ENCODE measurements around the gene CFAP43. TPM values are rescaled to one million over a fixed set of nuclear protein-coding genes. Genes with fewer than 3 reads are reported as not detected.

The CFAP43 gene
- total and polyA plus RNA-seq, 9 of the 15 experiments (the other 6 are each of a cell fraction or from before 2014, with no cell fraction given), result 0.07 to 0.86 (median 0.11) TPM; not detected in 1

- TF ChIP-seq USF1 (CRISPR knock-in tag; IDR thresholded peaks at IDR 0.05), result no peak
- peak; percentile 48; the same call in 1 of the 2 replicates for TF ChIP-seq SMC3 (conservative IDR thresholded peaks at IDR 0.05; ENCODE audit: insufficient read depth, low read depth, low read length)
- TF ChIP-seq POLR3A (IDR thresholded peaks at IDR 0.05; ENCODE audit: borderline replicate concordance, extremely low read depth, insufficient read depth, insufficient read length), result no peak
- no peak for TF ChIP-seq KLF16 (IDR thresholded peaks at IDR 0.05)
- TF ChIP-seq KLF10 (CRISPR knock-in tag; IDR thresholded peaks at IDR 0.05), result no peak
- TF ChIP-seq PCBP1 (IDR thresholded peaks at IDR 0.05; ENCODE audit: low read depth, low read length, poor library complexity, severe bottlenecking), result no peak
- TF ChIP-seq ZKSCAN8 (CRISPR knock-in tag; IDR thresholded peaks at IDR 0.05), result no peak
- TF ChIP-seq, protein P1, sequence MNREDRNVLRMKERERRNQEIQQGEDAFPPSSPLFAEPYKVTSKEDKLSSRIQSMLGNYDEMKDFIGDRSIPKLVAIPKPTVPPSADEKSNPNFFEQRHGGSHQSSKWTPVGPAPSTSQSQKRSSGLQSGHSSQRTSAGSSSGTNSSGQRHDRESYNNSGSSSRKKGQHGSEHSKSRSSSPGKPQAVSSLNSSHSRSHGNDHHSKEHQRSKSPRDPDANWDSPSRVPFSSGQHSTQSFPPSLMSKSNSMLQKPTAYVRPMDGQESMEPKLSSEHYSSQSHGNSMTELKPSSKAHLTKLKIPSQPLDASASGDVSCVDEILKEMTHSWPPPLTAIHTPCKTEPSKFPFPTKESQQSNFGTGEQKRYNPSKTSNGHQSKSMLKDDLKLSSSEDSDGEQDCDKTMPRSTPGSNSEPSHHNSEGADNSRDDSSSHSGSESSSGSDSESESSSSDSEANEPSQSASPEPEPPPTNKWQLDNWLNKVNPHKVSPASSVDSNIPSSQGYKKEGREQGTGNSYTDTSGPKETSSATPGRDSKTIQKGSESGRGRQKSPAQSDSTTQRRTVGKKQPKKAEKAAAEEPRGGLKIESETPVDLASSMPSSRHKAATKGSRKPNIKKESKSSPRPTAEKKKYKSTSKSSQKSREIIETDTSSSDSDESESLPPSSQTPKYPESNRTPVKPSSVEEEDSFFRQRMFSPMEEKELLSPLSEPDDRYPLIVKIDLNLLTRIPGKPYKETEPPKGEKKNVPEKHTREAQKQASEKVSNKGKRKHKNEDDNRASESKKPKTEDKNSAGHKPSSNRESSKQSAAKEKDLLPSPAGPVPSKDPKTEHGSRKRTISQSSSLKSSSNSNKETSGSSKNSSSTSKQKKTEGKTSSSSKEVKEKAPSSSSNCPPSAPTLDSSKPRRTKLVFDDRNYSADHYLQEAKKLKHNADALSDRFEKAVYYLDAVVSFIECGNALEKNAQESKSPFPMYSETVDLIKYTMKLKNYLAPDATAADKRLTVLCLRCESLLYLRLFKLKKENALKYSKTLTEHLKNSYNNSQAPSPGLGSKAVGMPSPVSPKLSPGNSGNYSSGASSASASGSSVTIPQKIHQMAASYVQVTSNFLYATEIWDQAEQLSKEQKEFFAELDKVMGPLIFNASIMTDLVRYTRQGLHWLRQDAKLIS (CRISPR knock-in tag; IDR thresholded peaks at IDR 0.05), result no peak
- no peak for TF ChIP-seq HNRNPK (IDR thresholded peaks at IDR 0.05; ENCODE audit: low read depth, low read length, poor library complexity, severe bottlenecking)
- TF ChIP-seq ETS2 (tag; IDR thresholded peaks at IDR 0.05; ENCODE audit: borderline replicate concordance, poor library complexity, severe bottlenecking), result no peak
- no peak for TF ChIP-seq ERF (CRISPR knock-in tag; IDR thresholded peaks at IDR 0.05)
- peak; percentile 44 to 69 for TF ChIP-seq RAD21 (CRISPR knock-in tag; conservative IDR thresholded peaks at IDR 0.05 in 1 of 2, IDR thresholded peaks at IDR 0.05 in 1 of 2)
- TF ChIP-seq NFIC (IDR thresholded peaks at IDR 0.05), result no peak
- no peak for TF ChIP-seq NUFIP1 (IDR thresholded peaks at IDR 0.05; ENCODE audit: partially characterized antibody)
- no peak for TF ChIP-seq ZNF280B (CRISPR knock-in tag; IDR thresholded peaks at IDR 0.05)
- TF ChIP-seq BHLHE40 (IDR thresholded peaks at IDR 0.05; ENCODE audit: low read length), result no peak
- TF ChIP-seq ZNF224 (CRISPR knock-in tag; IDR thresholded peaks at IDR 0.05), result no peak
- TF ChIP-seq, protein P2, sequence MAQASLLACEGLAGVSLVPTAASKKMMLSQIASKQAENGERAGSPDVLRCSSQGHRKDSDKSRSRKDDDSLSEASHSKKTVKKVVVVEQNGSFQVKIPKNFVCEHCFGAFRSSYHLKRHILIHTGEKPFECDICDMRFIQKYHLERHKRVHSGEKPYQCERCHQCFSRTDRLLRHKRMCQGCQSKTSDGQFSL (CRISPR knock-in tag; IDR thresholded peaks at IDR 0.05), result no peak
- TF ChIP-seq, protein P2 (tag; IDR thresholded peaks at IDR 0.05), result no peak
These were observed 22.5 kb downstream of the CFAP43 start (continued) for GRCh38 chr10:104209575-104210198.
